ENCODE measurements around the gene KREMEN1.

- TF ChIP-seq, protein P1, sequence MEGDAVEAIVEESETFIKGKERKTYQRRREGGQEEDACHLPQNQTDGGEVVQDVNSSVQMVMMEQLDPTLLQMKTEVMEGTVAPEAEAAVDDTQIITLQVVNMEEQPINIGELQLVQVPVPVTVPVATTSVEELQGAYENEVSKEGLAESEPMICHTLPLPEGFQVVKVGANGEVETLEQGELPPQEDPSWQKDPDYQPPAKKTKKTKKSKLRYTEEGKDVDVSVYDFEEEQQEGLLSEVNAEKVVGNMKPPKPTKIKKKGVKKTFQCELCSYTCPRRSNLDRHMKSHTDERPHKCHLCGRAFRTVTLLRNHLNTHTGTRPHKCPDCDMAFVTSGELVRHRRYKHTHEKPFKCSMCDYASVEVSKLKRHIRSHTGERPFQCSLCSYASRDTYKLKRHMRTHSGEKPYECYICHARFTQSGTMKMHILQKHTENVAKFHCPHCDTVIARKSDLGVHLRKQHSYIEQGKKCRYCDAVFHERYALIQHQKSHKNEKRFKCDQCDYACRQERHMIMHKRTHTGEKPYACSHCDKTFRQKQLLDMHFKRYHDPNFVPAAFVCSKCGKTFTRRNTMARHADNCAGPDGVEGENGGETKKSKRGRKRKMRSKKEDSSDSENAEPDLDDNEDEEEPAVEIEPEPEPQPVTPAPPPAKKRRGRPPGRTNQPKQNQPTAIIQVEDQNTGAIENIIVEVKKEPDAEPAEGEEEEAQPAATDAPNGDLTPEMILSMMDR (IDR thresholded peaks at IDR 0.05), result no peak
- no peak for TF ChIP-seq POLR2AphosphoS5 (IDR thresholded peaks at IDR 0.05)
- TF ChIP-seq POLR2A (IDR thresholded peaks at IDR 0.05), result no peak
Measured at GRCh38 chr22:29069463-29069862, 3.4 kb upstream of the KREMEN1 start.

Data from upper lobe of left lung (tissue), 4 donors.